H1 (cell line): ENCODE data around the gene NBEA. TPM values are rescaled to one million over a fixed set of nuclear protein-coding genes. Genes with fewer than 3 reads are reported as not detected.

Experiments
- CTCF ChIA-PET: fragments of 300-600 bp; sonication (Branson Sonifier 250); formaldehyde crosslinking; loops from one replicate; lab custom pipeline; 2021; ENCODE audit not compliant: partially characterized antibody; lab: Charles Lee
- POLR2A ChIA-PET: fragments of 300-600 bp; sonication (Branson Sonifier 250); formaldehyde crosslinking; loops from one replicate; lab custom pipeline; 2021; ENCODE audit warnings: inconsistent platforms; ENCODE audit not compliant: partially characterized antibody; lab: Charles Lee
- DNase-seq, 2 experiments: peaks; one replicate each; pipeline versions ENCODE4 v3.0.0 to v3.0.0-alpha.2; 2010 to 2022; ENCODE audit warnings: low spot score in 2 of 2, low read depth in 1 of 2, mixed read lengths in 1 of 2
- FAIRE-seq: peaks from 2 replicates; lab custom pipeline; 2011; peaks lifted over from hg19 to GRCh38; lab: Jason Lieb, UNC
- H2AFZ ChIP-seq: 2 replicates; pipeline ENCODE4 v1.8.1; 2012; ENCODE audit warnings: low read length, inconsistent platforms
- H2AK5ac ChIP-seq: 2 replicates; pipeline ENCODE4 v1.6.1; 2013; ENCODE audit warnings: low read depth, low read length
- H2BK120ac ChIP-seq: replicated peaks from 2 replicates; pipeline ENCODE3; 2013; ENCODE audit warnings: low read depth, low read length, inconsistent platforms
- H2BK12ac ChIP-seq: 2 replicates; pipeline ENCODE4 v1.6.1; 2013; ENCODE audit warnings: low read depth, low read length
- H2BK15ac ChIP-seq: 2 replicates; pipeline ENCODE4 v1.6.1; 2013; ENCODE audit warnings: low read length
- H2BK20ac ChIP-seq: 2 replicates; pipeline ENCODE4 v1.6.1; 2013; ENCODE audit warnings: low read length
- H2BK5ac ChIP-seq: 2 replicates; pipeline ENCODE4 v1.6.1; 2013; ENCODE audit warnings: low read depth, low read length
- H3K14ac ChIP-seq: 2 replicates; pipeline ENCODE4 v1.6.1; 2013; ENCODE audit warnings: inconsistent platforms; ENCODE audit not compliant: insufficient read length
- H3K18ac ChIP-seq: 2 replicates; pipeline ENCODE4 v1.6.1; 2013; ENCODE audit warnings: low read length; ENCODE audit errors: extremely low read depth
- H3K23ac ChIP-seq: 2 replicates; pipeline ENCODE4 v1.6.1; 2013; ENCODE audit warnings: inconsistent platforms; ENCODE audit not compliant: insufficient read length
- H3K23me2 ChIP-seq: 2 replicates; pipeline ENCODE4 v1.6.1; 2013; ENCODE audit warnings: low read depth, low read length
- H3K27ac ChIP-seq: 2 replicates; pipeline ENCODE4 v1.6.1; 2011; ENCODE audit warnings: low read depth, low read length, inconsistent platforms
- H3K27me3 ChIP-seq, 4 experiments: replicated peaks in 1 of 4; 1 replicate in 1 of 4; 2 replicates in 3 of 4; pipeline versions ENCODE4 v1.6.1 to v1.8.1; 2011 to 2013; ENCODE audit warnings: low read length in 3 of 4, mild to moderate bottlenecking in 3 of 4, inconsistent platforms in 2 of 4, mixed read lengths in 2 of 4, moderate library complexity in 1 of 4; ENCODE audit not compliant: control insufficient read depth in 3 of 4, insufficient read depth in 3 of 4; ENCODE audit errors: extremely low read depth in 1 of 4
- H3K36me3 ChIP-seq, 4 experiments: 2 replicates each; pipeline versions ENCODE4 v1.6.1 to v1.8.1; 2011 to 2013; ENCODE audit warnings: mild to moderate bottlenecking in 4 of 4, low read length in 3 of 4, moderate library complexity in 2 of 4, control low read depth in 1 of 4, inconsistent platforms in 1 of 4; ENCODE audit not compliant: insufficient read depth in 4 of 4, control insufficient read depth in 2 of 4
- H3K4ac ChIP-seq: replicated peaks from 2 replicates; pipeline ENCODE3; 2013; ENCODE audit warnings: low read length, low read depth, mixed read lengths, inconsistent platforms; ENCODE audit not compliant: insufficient read length
- H3K4me1 ChIP-seq, 4 experiments: replicated peaks in 1 of 4; 1 replicate in 1 of 4; 2 replicates in 3 of 4; pipeline versions ENCODE4 v1.6.1 to v1.8.1; 2011 to 2013; ENCODE audit warnings: low read length in 3 of 4, inconsistent platforms in 2 of 4, mixed read lengths in 1 of 4; ENCODE audit not compliant: insufficient read depth in 4 of 4, control insufficient read depth in 3 of 4
- H3K4me2 ChIP-seq, 2 experiments: 2 replicates each; pipeline versions ENCODE4 v1.6.1 to v1.8.1; 2011 to 2013; ENCODE audit warnings: low read depth in 2 of 2, low read length in 2 of 2, control low read depth in 1 of 2, inconsistent platforms in 1 of 2, mild to moderate bottlenecking in 1 of 2; ENCODE audit not compliant: insufficient read depth in 1 of 2
- H3K4me3 ChIP-seq, 4 experiments: fragments of 200-600, 300-600 bp in 1 of 4; sonication (generic), shearing (Covaris generic), sonication (Bioruptor Twin) in 1 of 4; 2 replicates each; pipeline versions ENCODE4 v1.5.1 to v1.8.1; 2011 to 2016; ENCODE audit warnings: low read length in 4 of 4, low read depth in 3 of 4, control low read depth in 2 of 4, inconsistent platforms in 2 of 4, mild to moderate bottlenecking in 2 of 4, mixed read lengths in 1 of 4, moderate library complexity in 1 of 4; ENCODE audit not compliant: insufficient read depth in 2 of 4; ENCODE audit errors: extremely low read depth in 1 of 4
- H3K56ac ChIP-seq: replicated peaks from 2 replicates; pipeline ENCODE3; 2013; ENCODE audit warnings: low read depth, mild to moderate bottlenecking, mixed read lengths, low read length, inconsistent platforms; ENCODE audit not compliant: insufficient read length
- H3K79me1 ChIP-seq: 2 replicates; pipeline ENCODE4 v1.6.1; 2013; ENCODE audit warnings: low read depth, low read length, control low read depth
- H3K79me2 ChIP-seq, 2 experiments: 2 replicates each; pipeline versions ENCODE4 v1.6.1 to v1.8.1; 2012 to 2013; ENCODE audit warnings: low read length in 2 of 2, mild to moderate bottlenecking in 2 of 2, inconsistent platforms in 1 of 2; ENCODE audit not compliant: insufficient read depth in 2 of 2, control insufficient read depth in 1 of 2
- H3K9ac ChIP-seq, 4 experiments: replicated peaks in 1 of 4; 1 replicate in 1 of 4; 2 replicates in 3 of 4; pipeline versions ENCODE4 v1.6.1 to v1.8.1; 2011 to 2013; ENCODE audit warnings: low read depth in 3 of 4, low read length in 3 of 4, control low read depth in 2 of 4, mild to moderate bottlenecking in 2 of 4, moderate library complexity in 2 of 4, inconsistent platforms in 1 of 4; ENCODE audit errors: extremely low read depth in 1 of 4
- H3K9me3 ChIP-seq, 2 experiments: 2 replicates each; pipeline versions ENCODE4 v1.6.1 to v1.8.1; 2012 to 2013; ENCODE audit warnings: mild to moderate bottlenecking in 2 of 2, moderate library complexity in 2 of 2, control low read depth in 1 of 2, inconsistent platforms in 1 of 2, low read depth in 1 of 2, low read length in 1 of 2, mixed read lengths in 1 of 2; ENCODE audit not compliant: insufficient read depth in 2 of 2
- H4K20me1 ChIP-seq, 2 experiments: replicated peaks in 1 of 2; 2 replicates each; pipeline versions ENCODE3 to v1.8.1; 2011 to 2013; ENCODE audit warnings: inconsistent platforms in 2 of 2, low read length in 2 of 2, mild to moderate bottlenecking in 1 of 2; ENCODE audit not compliant: insufficient read depth in 2 of 2, control insufficient read depth in 1 of 2
- H4K5ac ChIP-seq: 2 replicates; pipeline ENCODE4 v1.6.1; 2013; ENCODE audit warnings: low read length, low read depth, mixed read lengths, inconsistent platforms; ENCODE audit not compliant: insufficient read length
- H4K8ac ChIP-seq: 2 replicates; pipeline ENCODE4 v1.8.0; 2013; ENCODE audit warnings: mild to moderate bottlenecking, moderate library complexity, low read length, inconsistent platforms; ENCODE audit not compliant: insufficient read depth; ENCODE audit errors: extremely low read depth
- H4K91ac ChIP-seq: replicated peaks from 2 replicates; pipeline ENCODE3; 2013; ENCODE audit warnings: low read length, mixed read lengths, inconsistent platforms; ENCODE audit not compliant: insufficient read length
- BACH1 ChIP-seq: IDR thresholded peaks from 2 replicates; pipeline ENCODE4 v1.6.1; 2012; ENCODE audit warnings: low read length, improper control_type of control experiment
- CBX5 ChIP-seq: fragments of 300-800, 300-1000 bp; sonication (generic); IDR thresholded peaks from 2 replicates; pipeline ENCODE4 v1.7.1; 2016; ENCODE audit warnings: antibody characterized with exemption, low read length, low read depth
- CEBPB ChIP-seq: IDR thresholded peaks from 2 replicates; pipeline ENCODE4 v1.6.1; 2012; ENCODE audit warnings: low read depth, low read length
- CHD2 ChIP-seq: IDR thresholded peaks from 2 replicates; pipeline ENCODE4 v1.6.1; 2012; ENCODE audit warnings: low read length, improper control_type of control experiment
- HDAC2 ChIP-seq, 2 experiments: fragments of 300-600 bp in 1 of 2; sonication (generic) in 1 of 2; IDR thresholded peaks; 2 replicates each; pipeline ENCODE4 v1.6.1; 2011 to 2012; ENCODE audit warnings: low read depth in 2 of 2, low read length in 2 of 2, mild to moderate bottlenecking in 2 of 2, moderate library complexity in 2 of 2, borderline replicate concordance in 1 of 2, inconsistent platforms in 1 of 2
- KDM4A ChIP-seq: IDR thresholded peaks from one replicate; pipeline ENCODE4 v1.7.1; 2012; ENCODE audit warnings: low read depth, mild to moderate bottlenecking, moderate library complexity, low read length, inconsistent platforms; ENCODE audit not compliant: severe bottlenecking
- MAFK ChIP-seq: IDR thresholded peaks from 2 replicates; pipeline ENCODE4 v1.6.1; 2012; ENCODE audit warnings: low read depth, mild to moderate bottlenecking, improper control_type of control experiment, low read length
- NRF1 ChIP-seq: IDR thresholded peaks from 2 replicates; pipeline ENCODE4 v1.6.1; 2011; ENCODE audit warnings: mild to moderate bottlenecking, low read depth, low read length, improper control_type of control experiment
- POLR2A ChIP-seq, 2 experiments: IDR thresholded peaks; 1 replicate in 1 of 2; 2 replicates in 1 of 2; pipeline ENCODE4 v1.6.1; 2011; ENCODE audit warnings: low read depth in 2 of 2, low read length in 2 of 2, mild to moderate bottlenecking in 2 of 2; ENCODE audit errors: control extremely low read depth in 1 of 2
- RXRA ChIP-seq: IDR thresholded peaks from 2 replicates; pipeline ENCODE4 v1.6.1; 2011; ENCODE audit warnings: low read depth, mild to moderate bottlenecking, low read length, moderate library complexity; ENCODE audit not compliant: insufficient read depth
- SUZ12 ChIP-seq: fragments of 200-600 bp; sonication (generic); IDR thresholded peaks from 2 replicates; pipeline ENCODE4 v1.6.1; 2012; ENCODE audit warnings: mild to moderate bottlenecking, inconsistent platforms, low read length, moderate library complexity, mixed read lengths
- TAF1 ChIP-seq: IDR thresholded peaks from 2 replicates; pipeline ENCODE4 v1.6.1; 2011; ENCODE audit warnings: mild to moderate bottlenecking, low read depth, low read length
- TEAD4 ChIP-seq: IDR thresholded peaks from 2 replicates; pipeline ENCODE4 v1.6.1; 2012; ENCODE audit warnings: low read depth, low read length, inconsistent platforms, mixed read lengths
- WGBS, 2 experiments: shearing (Covaris generic) in 1 of 2; methylation state at CpG; one replicate each; pipeline versions ENCODE4 v1.1.6 to v1.1.7; 2013 to 2015; ENCODE audit warnings: low lambda C conversion rate in 2 of 2, mixed read lengths in 2 of 2, inconsistent platforms in 1 of 2, low coverage in 1 of 2, missing lambda C conversion rate in 1 of 2; ENCODE audit not compliant: insufficient replicate concordance in 2 of 2, insufficient coverage in 1 of 2, insufficient read length in 1 of 2; ENCODE audit errors: extremely low coverage in 1 of 2, missing lambda C conversion rate in 1 of 2; 5-methylcytosine and 5-hydroxymethylcytosine counted together
- polyA plus RNA-seq, 7 experiments: library from polyadenylated mRNA; depleted of rRNA in 3 of 7; stranded (reverse) in 5 of 7; unstranded in 2 of 7; fragments of >200 nt in 5 of 7; fragments of 200-250 nt in 2 of 7; gene quantifications; 1 replicate in 5 of 7; 2 replicates in 1 of 7; 4 replicates in 1 of 7; pipeline versions ENCODE4 v1.2.1 to v1.2.3, GENCODE V29; 2011 to 2013; ENCODE audit warnings: missing spikeins in 2 of 7, mixed read lengths in 2 of 7
- total RNA-seq: library from RNA; stranded (reverse); fragmentation: NEBNext Ultra II Directional; extraction: Animal tissue kit (Norgen Biotek cat#: 25700); gene quantifications from 2 replicates; pipeline ENCODE4 v1.2.1, GENCODE V29; 2021
- TF ChIP-seq, protein P1 (sequence below): IDR thresholded peaks from 2 replicates; pipeline ENCODE4 v1.6.1; 2011; ENCODE audit warnings: low read length, improper control_type of control experiment

The NBEA gene
- total and polyA plus RNA-seq, 2 of the 8 experiments (the other 6 are each of a cell fraction or from before 2014, with no cell fraction given): 14.2 to 21.5 TPM

- Histone ChIP-seq H4K8ac (no peak overlapping the region), H3K27ac (no peak overlapping the region), H2BK5ac (no peak overlapping the region), H2BK20ac (no peak overlapping the region), H3K4ac (no peak overlapping the region), H4K20me1 (no peaks in the 10 kb centered on the region), H3K4me1 (peaks cover 0 to 4% (median 0%) of the 10 kb centered on the region in 4 experiments; a peak in 1 of 7 replicates), H4K5ac (no peak overlapping the region), H3K23me2 (no peaks in the 10 kb centered on the region), H3K4me3 (no peak overlapping the region), H3K27me3 (no peaks in the 10 kb centered on the region), H2BK120ac (no peak overlapping the region), H3K79me1 (no peaks in the 10 kb centered on the region), H4K91ac (no peak overlapping the region), H2BK15ac (no peak overlapping the region), H3K4me2 (no peak overlapping the region), H3K23ac (no peak overlapping the region), H3K14ac (no peak overlapping the region), H2AFZ (no peak overlapping the region), H3K56ac (no peak overlapping the region), H2AK5ac (no peak overlapping the region), H3K79me2 (no peaks in the 10 kb centered on the region), H3K18ac (no peak overlapping the region), H3K9me3 (no peaks in the 10 kb centered on the region), H3K36me3 (no peaks in the 10 kb centered on the region), H3K9ac (no peak overlapping the region), H2BK12ac (no peak overlapping the region)
- WGBS, 2 experiments: 87% methylated on average over 5 of the region's 5 CpGs; no CpG with 5 or more reads in 1 of the 2 experiments
- TF ChIP-seq CHD2 (no peak), SUZ12 (no peak), POLR2A (IDR thresholded peaks at IDR 0.05; ENCODE audit: control extremely low read depth in 1 of 2, low read depth in 2 of 2, low read length in 2 of 2) (no peak), TEAD4 (no peak), CEBPB (no peak), CBX5 (no peak), TAF1 (no peak), NRF1 (no peak), MAFK (no peak), KDM4A (no peak), RXRA (no peak), BACH1 (no peak), HDAC2 (IDR thresholded peaks at IDR 0.05; ENCODE audit: borderline replicate concordance in 1 of 2, low read depth in 2 of 2, low read length in 2 of 2) (no peak)
- TF ChIP-seq, protein P1, sequence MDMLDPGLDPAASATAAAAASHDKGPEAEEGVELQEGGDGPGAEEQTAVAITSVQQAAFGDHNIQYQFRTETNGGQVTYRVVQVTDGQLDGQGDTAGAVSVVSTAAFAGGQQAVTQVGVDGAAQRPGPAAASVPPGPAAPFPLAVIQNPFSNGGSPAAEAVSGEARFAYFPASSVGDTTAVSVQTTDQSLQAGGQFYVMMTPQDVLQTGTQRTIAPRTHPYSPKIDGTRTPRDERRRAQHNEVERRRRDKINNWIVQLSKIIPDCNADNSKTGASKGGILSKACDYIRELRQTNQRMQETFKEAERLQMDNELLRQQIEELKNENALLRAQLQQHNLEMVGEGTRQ: no peak
- ChIA-PET CTCF (interaction anchor here (0.9 kb wide), 1 partner anchor 12 kb away, joined by 3 read pairs; no protein-coding TSS in a partner anchor), POLR2A (no interaction called here)
- FAIRE-seq: no peak
- no peak for DNase-seq
Measured at GRCh38 chr13:35618565-35619083, 676.6 kb downstream of the NBEA start.
